ENCODE results near the gene TTC27. TPM values are rescaled to one million over a fixed set of nuclear protein-coding genes. Genes with fewer than 3 reads are reported as not detected.

Gene TTC27
- total RNA-seq (10 to 100 TPM in 1 of 2 donors, 1 to 10 TPM in 1; 9.9 to 12.6 TPM), polyA plus RNA-seq (ENCODE audit: insufficient read length in 6 of 6) (10 to 100 TPM; 16.6 to 26.9 (median 24.6) TPM)
- long read RNA-seq, donor 1, partial matches to known transcripts, result 7 of 7 reads
- long read RNA-seq, donor 1, other reads (novel, unspliced or antisense), result 0 of 7 reads
- long read RNA-seq, donor 2, partial matches to known transcripts, result 0 of 2 reads
- long read RNA-seq, donor 2, other reads (novel, unspliced or antisense), result 0 of 2 reads
- long read RNA-seq, donor 3, partial matches to known transcripts, result 5 of 8 reads
- long read RNA-seq, donor 3, other reads (novel, unspliced or antisense), result 0 of 8 reads
- long read RNA-seq, donor 4, partial matches to known transcripts, result 0 of 4 reads
- long read RNA-seq, donor 4, other reads (novel, unspliced or antisense), result 2 of 4 reads
- long read RNA-seq, donor 5, partial matches to known transcripts, result 0 of 4 reads
- long read RNA-seq, donor 5, other reads (novel, unspliced or antisense), result 0 of 4 reads
- long read RNA-seq, donor 6, partial matches to known transcripts, result 6 of 8 reads
- long read RNA-seq, donor 6, other reads (novel, unspliced or antisense), result 0 of 8 reads
- long read RNA-seq, donor 7, partial matches to known transcripts, result 5 of 6 reads
- long read RNA-seq, donor 7, other reads (novel, unspliced or antisense), result 0 of 6 reads
- long read RNA-seq, donor 8, partial matches to known transcripts, result 0 of 2 reads
- long read RNA-seq, donor 8, other reads (novel, unspliced or antisense), result 0 of 2 reads
- long read RNA-seq, donor 9, result 0 reads
- long read RNA-seq, donor 10, partial matches to known transcripts, result 0 of 1 reads
- long read RNA-seq, donor 10, other reads (novel, unspliced or antisense), result 1 of 1 reads
- long read RNA-seq, donor 11, partial matches to known transcripts, result 0 of 2 reads
- long read RNA-seq, donor 11, other reads (novel, unspliced or antisense), result 0 of 2 reads
- long read RNA-seq, donor 12, partial matches to known transcripts, result 0 of 4 reads
- long read RNA-seq, donor 12, other reads (novel, unspliced or antisense), result 0 of 4 reads

DNA sequence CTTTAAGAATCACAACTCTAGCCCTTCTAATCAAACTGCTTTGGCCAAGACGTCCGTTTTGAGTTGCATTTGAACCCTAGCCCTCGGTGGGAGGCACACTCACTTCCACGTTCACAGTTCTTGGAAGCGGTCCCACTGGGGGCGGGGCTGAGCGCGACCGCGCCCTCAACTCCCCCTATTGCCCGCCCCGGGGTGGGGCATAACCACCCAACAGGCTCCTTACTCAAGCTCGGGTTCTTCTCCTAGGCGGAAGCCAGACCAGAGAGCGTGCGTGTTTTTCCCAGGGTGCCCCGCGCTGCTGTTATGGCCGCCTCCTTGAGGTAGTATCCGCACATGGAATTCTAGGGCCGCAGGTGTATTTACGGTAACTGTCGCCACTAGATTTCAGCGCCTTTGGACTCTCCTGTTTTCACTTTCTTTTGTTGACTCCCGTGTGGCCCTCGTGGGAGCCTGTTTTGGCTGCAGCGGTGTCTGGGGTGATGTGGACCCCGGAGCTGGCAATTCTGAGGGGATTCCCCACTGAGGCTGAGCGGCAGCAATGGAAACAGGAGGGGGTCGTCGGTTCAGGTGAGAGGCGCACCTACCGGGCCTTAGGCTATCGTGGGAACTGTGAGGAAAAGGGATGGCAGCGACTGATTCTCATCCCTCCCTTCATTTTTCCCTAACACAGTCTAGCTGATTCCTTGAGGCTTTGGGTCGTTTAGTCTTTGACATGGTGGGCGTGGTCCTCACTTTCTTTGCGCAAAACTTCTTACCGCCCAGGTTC is at the start of gene TTC27:
Gene TTC27, plus strand, starts transcription at position 237 of the 766 bp plus-strand sequence. Its CDS starts 243 bp downstream, at position 480.
- ATAC-seq (peak; percentile 100), DNase-seq (peak; percentile 89 to 97 (median 96))
- H3K36me3 ChIP-seq, result peaks cover 0 to 18% of the 10 kb centered on the region in 2 donors
- peaks cover 6 to 9% of the 10 kb centered on the region in 2 donors for H3K4me1 ChIP-seq
- no peaks in the 10 kb centered on the region for H3K9me3 ChIP-seq
- H3K4me3 ChIP-seq, result peak within 1 kb of the TSS; percentile 74 to 90
- TF ChIP-seq, protein P1, sequence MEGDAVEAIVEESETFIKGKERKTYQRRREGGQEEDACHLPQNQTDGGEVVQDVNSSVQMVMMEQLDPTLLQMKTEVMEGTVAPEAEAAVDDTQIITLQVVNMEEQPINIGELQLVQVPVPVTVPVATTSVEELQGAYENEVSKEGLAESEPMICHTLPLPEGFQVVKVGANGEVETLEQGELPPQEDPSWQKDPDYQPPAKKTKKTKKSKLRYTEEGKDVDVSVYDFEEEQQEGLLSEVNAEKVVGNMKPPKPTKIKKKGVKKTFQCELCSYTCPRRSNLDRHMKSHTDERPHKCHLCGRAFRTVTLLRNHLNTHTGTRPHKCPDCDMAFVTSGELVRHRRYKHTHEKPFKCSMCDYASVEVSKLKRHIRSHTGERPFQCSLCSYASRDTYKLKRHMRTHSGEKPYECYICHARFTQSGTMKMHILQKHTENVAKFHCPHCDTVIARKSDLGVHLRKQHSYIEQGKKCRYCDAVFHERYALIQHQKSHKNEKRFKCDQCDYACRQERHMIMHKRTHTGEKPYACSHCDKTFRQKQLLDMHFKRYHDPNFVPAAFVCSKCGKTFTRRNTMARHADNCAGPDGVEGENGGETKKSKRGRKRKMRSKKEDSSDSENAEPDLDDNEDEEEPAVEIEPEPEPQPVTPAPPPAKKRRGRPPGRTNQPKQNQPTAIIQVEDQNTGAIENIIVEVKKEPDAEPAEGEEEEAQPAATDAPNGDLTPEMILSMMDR (IDR thresholded peaks at IDR 0.05), result no peak
- peak within 1 kb of the TSS in 1 of 2 donors; percentile 69 for H3K27ac ChIP-seq
- no peaks in the 10 kb centered on the region for H3K27me3 ChIP-seq
- intact Hi-C loops (cut with DNase I), result no loop called here

DNA sequence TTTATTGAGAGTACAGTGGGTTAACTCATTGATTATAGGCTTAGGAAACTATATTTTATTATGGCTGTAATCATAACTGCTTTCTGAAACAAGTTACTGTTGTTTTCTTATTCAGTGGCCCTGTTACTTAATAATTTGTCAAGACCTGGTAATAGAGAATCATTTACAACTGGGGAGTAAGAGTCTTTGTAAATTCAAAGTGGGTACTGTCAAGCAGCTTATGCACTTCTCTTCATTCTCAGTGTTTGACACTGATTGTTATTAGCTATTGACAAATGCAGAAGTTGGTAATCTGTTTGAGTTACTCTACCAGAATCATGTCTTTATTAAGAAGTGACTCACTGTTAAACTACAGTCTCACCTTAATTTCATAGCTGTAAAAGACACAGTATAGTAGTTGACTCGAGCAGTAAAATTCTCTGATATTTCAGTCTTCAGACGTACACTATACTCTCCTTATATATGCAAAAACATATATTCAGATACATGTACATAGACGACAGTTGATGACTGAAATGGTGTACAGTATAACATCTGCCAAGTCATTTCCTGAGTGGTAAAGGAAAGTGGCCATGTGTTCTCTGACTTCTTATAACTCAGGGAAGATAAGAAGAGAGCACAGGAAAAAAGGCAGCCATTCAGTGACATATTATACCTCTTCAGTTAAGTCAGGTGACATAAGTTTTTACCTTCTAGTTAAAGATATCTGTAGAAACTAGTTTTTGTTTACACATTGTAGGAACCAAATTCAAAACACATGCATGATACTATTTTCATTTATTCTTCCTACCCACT is 36.0 kb upstream of the TTC27 start:
- Histone ChIP-seq H3K36me3 (peaks cover 0 to 5% of the 10 kb centered on the region in 2 donors), H3K27me3 (no peaks in the 10 kb centered on the region), H3K4me1 (peaks cover 0 to 6% of the 10 kb centered on the region in 2 donors), H3K4me3 (no peak overlapping the region), H3K9me3 (no peaks in the 10 kb centered on the region), H3K27ac (peak overlapping the region in 1 of 2 donors; percentile 76)
- no peak for ATAC-seq
- intact Hi-C loops (cut with DNase I), result no loop called here
- TF ChIP-seq, protein P1 (IDR thresholded peaks at IDR 0.05), result no peak
- DNase-seq, result no peak

DNA sequence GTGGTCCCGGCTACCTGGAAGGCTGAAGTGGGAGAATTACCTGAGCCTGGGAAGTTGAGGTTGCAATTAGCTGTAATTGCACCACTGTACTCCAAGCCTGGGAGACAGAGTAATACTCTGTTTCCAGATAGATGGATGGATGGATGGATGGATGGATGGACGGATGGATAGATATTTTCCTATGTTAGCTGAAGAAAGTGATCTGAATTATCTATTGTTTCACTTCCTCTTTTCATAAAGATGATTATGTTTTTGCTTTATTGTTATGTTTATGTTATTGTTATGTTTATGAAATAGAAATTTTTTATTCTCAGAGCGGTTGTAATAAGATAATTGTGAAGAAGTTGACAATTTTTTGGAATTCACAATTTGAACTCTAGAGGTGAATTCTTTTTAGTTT is 33.3 kb upstream of the TTC27 start:
- Histone ChIP-seq H3K4me1 (peaks cover 0 to 6% of the 10 kb centered on the region in 2 donors), H3K4me3 (no peak overlapping the region), H3K27ac (no peak overlapping the region), H3K27me3 (no peaks in the 10 kb centered on the region), H3K36me3 (peaks cover 0 to 30% of the 10 kb centered on the region in 2 donors), H3K9me3 (no peaks in the 10 kb centered on the region)
- ATAC-seq (no peak), DNase-seq (no peak)
- intact Hi-C loops (cut with DNase I), result no loop called here
- TF ChIP-seq, protein P1 (IDR thresholded peaks at IDR 0.05), result no peak

DNA sequence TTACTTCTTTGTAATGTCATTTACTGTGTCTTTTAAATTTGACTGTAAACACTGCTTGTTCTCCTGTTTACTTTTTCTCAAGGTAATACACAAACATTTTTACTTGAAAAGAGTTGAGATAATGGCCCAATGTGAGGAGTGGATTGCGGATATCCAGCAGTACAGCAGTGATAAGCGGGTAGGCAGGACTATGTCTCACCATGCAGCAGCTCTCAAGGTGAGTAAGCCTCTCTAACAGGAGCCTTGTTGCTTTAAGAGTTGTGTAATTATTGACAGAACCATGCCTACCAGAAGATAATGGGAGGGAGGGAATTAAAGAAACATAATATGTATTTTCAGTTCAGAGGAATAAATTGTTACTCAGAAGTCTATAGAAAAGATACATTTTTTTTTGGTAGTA is 16.5 kb upstream of the TTC27 start:
- peaks cover 0 to 93% of the 10 kb centered on the region in 2 donors for H3K36me3 ChIP-seq
- intact Hi-C loops (cut with DNase I), result no loop called here
- TF ChIP-seq, protein P1 (IDR thresholded peaks at IDR 0.05), result no peak
- DNase-seq (no peak), ATAC-seq (peak; percentile 97)
- H3K27ac ChIP-seq, result no peak overlapping the region
- H3K4me1 ChIP-seq, result no peaks in the 10 kb centered on the region
- H3K9me3 ChIP-seq, result no peaks in the 10 kb centered on the region
- H3K27me3 ChIP-seq, result no peaks in the 10 kb centered on the region
- H3K4me3 ChIP-seq, result no peak overlapping the region

Measured in left lung (tissue), 14 donors.